HG03039 (cell line): ENCODE data around the gene ZNF837.
"Not testable (repeated sequence)": the region's sequence is repeated elsewhere in the genome, so short reads cannot be mapped to it uniquely, and the experiment has no call there.

Experiments
- ATAC-seq: cut with Tn5 transposase; IDR thresholded peaks from one replicate; pipeline ENCODE4 v1.9.1; 2021; ENCODE audit warnings: mild to moderate bottlenecking, moderate library complexity; ENCODE audit not compliant: unreplicated experiment

ZNF837 gene

GRCh38 chr19:58351990-58352755 lies 28.7 kb downstream of the ZNF837 start:
- no peak for ATAC-seq

DNA sequence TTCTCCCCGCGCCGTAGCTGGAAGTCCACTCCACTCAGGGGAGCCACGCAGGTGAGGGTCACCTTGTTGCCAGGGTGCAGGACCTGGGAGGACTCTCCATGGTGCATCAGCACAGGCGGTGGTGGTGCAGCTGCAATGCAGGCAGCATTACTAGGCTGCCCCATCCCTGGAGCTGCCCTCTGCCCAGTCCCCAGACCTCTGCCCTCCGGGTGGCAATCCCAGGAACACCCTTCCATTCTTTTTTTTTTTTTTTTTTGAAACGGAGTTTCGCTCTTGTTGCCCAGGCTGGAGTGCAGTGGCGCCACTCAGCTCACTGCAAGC lies 29.3 kb downstream of the ZNF837 start:
- ATAC-seq: no peak

- ATAC-seq: no peak
These were observed 29.8 kb downstream of the ZNF837 start for GRCh38 chr19:58350871-58351557.

- no peak for ATAC-seq
These were observed 30.6 kb downstream of the ZNF837 start for GRCh38 chr19:58350001-58350861.

DNA sequence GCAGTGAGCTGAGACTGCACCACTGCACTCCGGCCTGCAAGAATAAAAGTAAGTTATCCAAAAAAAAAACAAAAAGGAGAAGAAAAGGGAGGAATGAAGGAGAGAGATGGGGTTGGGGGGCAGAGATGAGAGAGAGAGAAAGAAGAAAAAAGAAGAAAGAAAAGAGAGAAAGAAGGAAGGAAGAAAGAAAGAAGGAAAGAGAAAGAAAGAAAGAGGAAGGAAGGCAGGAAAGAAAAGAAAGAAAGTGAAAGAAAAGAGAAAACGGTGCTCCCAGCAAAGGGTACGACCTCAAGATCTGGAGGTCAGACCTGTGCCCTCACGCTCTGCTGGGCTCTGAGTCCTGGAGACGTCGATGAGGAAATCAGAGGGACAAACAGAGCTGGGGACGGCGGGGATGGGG lies 31.2 kb downstream of the ZNF837 start:
- ATAC-seq: no peak

DNA sequence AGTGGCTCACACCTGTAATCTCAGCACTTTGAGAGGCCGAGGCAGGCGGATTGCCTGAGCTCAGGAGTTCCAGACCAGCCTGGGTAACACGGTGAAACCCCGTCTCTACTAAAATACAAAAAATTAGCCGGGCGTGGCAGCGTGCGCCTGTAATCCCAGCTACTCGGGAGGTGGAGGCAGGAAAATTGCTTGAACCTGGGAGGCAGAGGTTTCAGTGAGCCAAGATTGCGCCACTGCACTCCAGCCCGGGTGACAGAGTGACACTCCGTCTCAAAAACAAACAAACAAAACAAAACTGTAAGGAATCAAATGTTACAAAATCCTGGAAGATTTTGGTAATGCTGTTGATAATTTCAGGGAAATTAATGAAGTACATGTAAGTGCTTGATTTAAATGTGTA lies 32.8 kb downstream of the ZNF837 start:
- not testable (repeated sequence) for ATAC-seq

GRCh38 chr19:58346961-58347929 lies 33.6 kb downstream of the ZNF837 start:
- ATAC-seq: peak; percentile 82

GRCh38 chr19:58345558-58345957 lies 35.3 kb downstream of the ZNF837 start:
- ATAC-seq: no peak

DNA sequence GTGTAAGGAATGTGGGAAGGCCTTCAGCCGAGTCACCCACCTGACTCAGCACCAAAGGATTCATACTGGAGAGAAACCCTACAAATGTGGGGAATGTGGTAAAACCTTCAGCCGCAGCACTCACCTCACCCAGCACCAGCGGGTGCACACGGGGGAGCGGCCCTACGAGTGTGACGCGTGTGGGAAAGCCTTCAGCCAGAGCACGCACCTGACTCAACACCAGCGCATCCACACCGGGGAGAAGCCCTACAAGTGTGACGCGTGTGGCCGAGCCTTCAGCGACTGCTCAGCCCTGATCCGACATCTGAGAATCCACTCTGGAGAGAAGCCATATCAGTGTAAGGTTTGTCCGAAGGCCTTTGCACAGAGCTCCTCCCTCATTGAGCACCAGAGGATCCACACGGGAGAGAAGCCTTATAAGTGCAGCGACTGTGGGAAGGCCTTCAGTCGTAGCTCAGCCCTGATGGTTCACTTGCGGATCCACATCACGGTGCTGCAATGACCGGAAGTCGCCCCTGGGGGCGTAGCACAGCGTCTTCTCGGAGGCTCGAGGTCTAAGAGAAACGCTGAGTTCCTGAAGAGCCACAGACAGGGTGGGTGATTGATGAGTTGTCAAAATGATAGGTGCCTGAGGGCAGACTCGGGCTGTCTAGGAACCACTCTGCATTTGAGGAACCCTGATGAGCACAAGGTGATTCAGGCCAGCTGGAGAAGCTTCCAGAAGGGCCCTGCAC lies 41.8 kb downstream of the ZNF837 start:
- no peak for ATAC-seq

DNA sequence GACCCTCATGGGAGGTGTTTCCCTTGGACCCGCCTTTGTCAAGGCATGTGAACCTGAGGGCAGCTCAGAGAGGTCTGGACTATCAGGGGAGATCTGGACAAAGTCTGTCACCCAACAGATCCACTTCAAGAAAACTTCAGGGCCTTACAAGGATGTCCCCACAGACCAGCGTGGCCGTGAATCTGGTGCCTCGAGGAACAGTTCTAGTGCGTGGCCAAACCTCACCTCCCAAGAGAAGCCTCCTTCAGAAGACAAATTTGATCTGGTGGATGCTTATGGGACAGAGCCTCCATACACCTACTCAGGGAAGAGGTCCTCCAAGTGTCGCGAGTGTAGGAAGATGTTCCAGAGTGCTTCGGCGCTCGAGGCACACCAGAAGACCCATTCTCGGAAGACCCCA lies 42.5 kb downstream of the ZNF837 start:
- ATAC-seq: no peak

- ATAC-seq: no peak
These were observed 44.0 kb downstream of the ZNF837 start for GRCh38 chr19:58336820-58337219.

GRCh38 chr19:58336216-58336615 lies 44.6 kb downstream of the ZNF837 start:
- ATAC-seq: no peak

DNA sequence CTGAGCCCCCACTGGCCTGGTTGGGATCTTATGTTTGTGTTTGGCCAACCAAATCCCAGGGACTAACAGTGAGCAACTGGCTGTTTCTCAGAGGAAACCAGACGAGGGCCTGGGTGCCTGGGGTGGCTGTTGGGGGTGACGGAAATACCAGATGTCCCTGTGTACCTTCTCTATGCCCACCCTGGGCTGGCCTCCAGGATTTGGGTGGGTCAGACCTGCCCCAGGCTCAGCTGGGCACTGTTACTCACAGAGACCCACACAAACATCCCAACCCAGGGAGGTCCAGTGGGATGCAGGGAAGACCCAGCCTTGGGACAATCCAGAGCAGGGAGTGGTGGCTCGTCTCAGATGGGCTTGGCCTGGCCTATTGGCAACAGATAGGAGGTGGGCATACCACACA lies 45.2 kb downstream of the ZNF837 start:
- ATAC-seq: no peak

GRCh38 chr19:58334691-58335249 lies 46.1 kb downstream of the ZNF837 start:
- ATAC-seq: no peak

DNA sequence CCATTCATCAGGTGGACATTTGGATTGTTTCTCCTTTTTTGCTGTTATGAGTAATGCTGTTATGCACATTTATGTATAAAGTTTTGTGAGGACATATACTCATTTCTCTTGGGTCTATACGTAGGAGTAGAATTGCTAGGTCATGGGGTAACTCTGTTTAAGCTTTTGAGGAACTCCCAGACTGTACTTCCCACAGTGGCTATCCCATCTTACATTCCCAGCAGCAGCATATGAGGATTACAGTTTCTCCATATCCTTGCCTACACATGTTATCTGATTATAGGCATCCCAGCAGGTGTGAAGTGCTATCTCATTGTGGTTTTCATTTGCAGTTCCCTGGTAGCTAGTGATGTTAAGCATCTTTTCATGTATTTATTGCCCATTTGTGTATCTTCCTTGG lies 48.1 kb downstream of the ZNF837 start:
- ATAC-seq: no peak

DNA sequence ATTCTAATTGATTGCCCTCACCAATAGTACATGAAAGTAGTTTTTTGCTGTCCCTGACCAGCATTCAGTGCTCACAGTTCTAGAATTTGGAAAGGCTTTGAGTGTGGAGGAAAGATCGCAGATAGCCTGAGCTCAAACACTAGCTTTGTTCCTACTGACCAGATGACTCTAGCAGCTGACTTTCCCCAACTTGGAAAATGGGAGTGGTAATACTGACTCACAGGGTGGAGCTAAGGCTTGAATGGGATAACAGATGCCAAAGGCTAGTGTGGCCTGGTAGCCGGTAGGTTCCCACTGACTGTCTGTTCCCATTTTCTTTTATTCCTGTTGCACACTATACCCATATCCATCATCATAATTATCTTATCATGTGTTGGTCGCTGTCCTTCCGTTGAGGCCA lies 50.4 kb downstream of the ZNF837 start:
- no peak for ATAC-seq

GRCh38 chr19:58328999-58329398 lies 51.8 kb downstream of the ZNF837 start:
- no peak for ATAC-seq

DNA sequence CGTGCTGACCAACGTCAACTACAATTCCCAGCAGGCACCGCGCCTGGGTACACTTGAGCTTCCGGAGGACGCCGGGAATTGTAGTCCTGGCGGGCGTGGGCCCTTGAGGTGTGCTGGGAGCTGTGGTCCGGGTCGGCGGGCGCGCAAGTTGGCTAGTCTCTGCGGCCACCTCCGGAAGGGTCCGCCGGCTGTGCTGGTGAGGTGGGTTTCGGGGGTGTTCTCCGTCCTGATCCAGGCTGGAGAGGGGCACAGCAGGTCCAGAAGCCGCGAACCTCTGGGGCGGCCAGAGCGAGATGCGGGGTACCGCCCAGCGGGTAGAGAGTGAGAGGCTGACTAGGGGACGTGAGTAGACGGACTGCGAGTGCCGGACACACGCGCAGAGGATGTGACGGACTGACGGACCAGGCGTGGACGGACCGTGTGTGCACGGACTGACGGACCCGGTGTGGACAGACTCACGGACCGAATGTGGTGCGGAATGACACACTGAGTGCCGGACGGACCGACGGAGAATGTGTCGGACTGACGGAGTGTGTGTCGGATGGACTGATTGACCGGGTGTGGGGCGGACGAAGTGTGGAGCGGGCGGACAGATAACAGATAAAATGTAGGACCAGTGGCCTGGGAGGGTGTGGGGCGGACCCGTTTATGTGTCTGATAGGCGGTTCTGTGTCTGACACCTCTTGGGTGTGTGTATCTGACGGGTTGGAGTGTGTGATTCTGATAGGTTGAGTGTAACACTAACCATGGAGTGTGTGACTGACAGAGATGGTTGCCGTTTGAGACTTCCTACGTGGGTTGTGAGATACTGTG lies 53.7 kb downstream of the ZNF837 start, which contains the start of gene ZSCAN22:
ZSCAN22 (plus strand) TSS at position 81 of the 813 bp plus-strand sequence. CDS start 7,809 bp downstream, outside the sequence.
- ATAC-seq: peak; percentile 88

DNA sequence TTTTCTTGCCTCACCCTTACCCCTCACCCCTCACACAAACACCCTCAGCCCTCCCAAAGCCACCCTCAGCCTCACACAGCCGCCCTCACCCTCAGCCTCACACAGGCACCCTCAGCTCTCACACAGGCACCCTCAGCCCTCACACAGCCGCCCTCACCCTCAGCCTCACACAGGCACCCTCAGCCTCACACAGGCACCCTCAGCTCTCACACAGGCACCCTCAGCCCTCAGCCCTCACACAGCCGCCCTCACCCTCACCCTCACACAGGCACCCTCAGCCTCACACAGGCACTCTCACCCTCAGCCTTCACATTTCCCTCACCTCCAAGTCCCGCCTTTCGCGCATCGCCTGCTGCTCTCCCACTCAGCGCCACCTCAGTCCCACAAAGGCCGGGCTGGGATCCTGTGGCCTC lies 54.3 kb downstream of the ZNF837 start:
- no peak for ATAC-seq
